Measurements from ENCODE around the gene ACTR1B. TPM values are rescaled to one million over a fixed set of nuclear protein-coding genes. Genes with fewer than 3 reads are reported as not detected.
"Not testable (repeated sequence)": the region's sequence is repeated elsewhere in the genome, so short reads cannot be mapped to it uniquely, and the experiment has no call there.

The ACTR1B gene
- total and polyA plus RNA-seq, 2 experiments from 2014 or later, result 18.1 to 56.3 TPM

- Histone ChIP-seq H4K20me1 (ENCODE audit: insufficient read depth, poor library complexity, severe bottlenecking) (no peaks in the 10 kb centered on the region), H3K27ac (no peak overlapping the region), H3K4me1 (ENCODE audit: insufficient read depth) (no peaks in the 10 kb centered on the region), H3K27me3 (no peaks in the 10 kb centered on the region), H3K79me2 (no peaks in the 10 kb centered on the region), H3K9me3 (ENCODE audit: low read depth) (no peaks in the 10 kb centered on the region), H2AFZ (no peak overlapping the region), H3K36me3 (replicated peaks; ENCODE audit: insufficient read depth, low read depth) (no peaks in the 10 kb centered on the region), H3K4me2 (no peak overlapping the region), H3K9me2 (replicated peaks; ENCODE audit: insufficient read depth) (no peaks in the 10 kb centered on the region), H3K4me3 (no peak overlapping the region)
- 53% methylated on average over 5 of the region's 5 CpGs for WGBS (ENCODE audit: low lambda C conversion rate, missing lambda C conversion rate)
- TF ChIP-seq EZH2phosphoT487 (IDR thresholded peaks at IDR 0.05; ENCODE audit: low read depth, severe bottlenecking, unreplicated experiment), result no peak
- TF ChIP-seq CTCF (IDR thresholded peaks at IDR 0.05; ENCODE audit: poor library complexity), result no peak
- TF ChIP-seq EZH2 (IDR thresholded peaks at IDR 0.05; ENCODE audit: borderline replicate concordance), result no peak
- DNase-seq (ENCODE audit: low spot score), result no peak
Observed at GRCh38 chr2:97675430-97676113, 11.7 kb upstream of the ACTR1B start.

- Histone ChIP-seq H3K79me2 (no peaks in the 10 kb centered on the region), H4K20me1 (ENCODE audit: insufficient read depth, poor library complexity, severe bottlenecking) (no peaks in the 10 kb centered on the region), H3K9me3 (ENCODE audit: low read depth) (no peaks in the 10 kb centered on the region), H3K27me3 (no peaks in the 10 kb centered on the region), H3K9me2 (replicated peaks; ENCODE audit: insufficient read depth) (no peaks in the 10 kb centered on the region), H3K27ac (no peak overlapping the region), H3K4me2 (no peak overlapping the region), H3K4me3 (no peak overlapping the region), H3K36me3 (replicated peaks; ENCODE audit: insufficient read depth, low read depth) (no peaks in the 10 kb centered on the region), H3K4me1 (ENCODE audit: insufficient read depth) (no peaks in the 10 kb centered on the region), H2AFZ (no peak overlapping the region)
- TF ChIP-seq CTCF (IDR thresholded peaks at IDR 0.05; ENCODE audit: poor library complexity), result no peak
- no peak for TF ChIP-seq EZH2phosphoT487 (IDR thresholded peaks at IDR 0.05; ENCODE audit: low read depth, severe bottlenecking, unreplicated experiment)
- no peak for TF ChIP-seq EZH2 (IDR thresholded peaks at IDR 0.05; ENCODE audit: borderline replicate concordance)
- 78% methylated on average over 8 of the region's 8 CpGs for WGBS (ENCODE audit: low lambda C conversion rate, missing lambda C conversion rate)
- DNase-seq (ENCODE audit: low spot score), result no peak
Observed at GRCh38 chr2:97673915-97674283, 10.1 kb upstream of the ACTR1B start.

- WGBS (ENCODE audit: low lambda C conversion rate, missing lambda C conversion rate), result 92% methylated on average over 9 of the region's 9 CpGs
- no peaks in the 10 kb centered on the region for H3K79me2 ChIP-seq
- TF ChIP-seq EZH2 (IDR thresholded peaks at IDR 0.05; ENCODE audit: borderline replicate concordance) (no peak), EZH2phosphoT487 (IDR thresholded peaks at IDR 0.05; ENCODE audit: low read depth, severe bottlenecking, unreplicated experiment) (no peak), CTCF (IDR thresholded peaks at IDR 0.05; ENCODE audit: poor library complexity) (no peak)
- H4K20me1 ChIP-seq (ENCODE audit: insufficient read depth, poor library complexity, severe bottlenecking), result no peaks in the 10 kb centered on the region
- no peaks in the 10 kb centered on the region for H3K9me2 ChIP-seq (replicated peaks; ENCODE audit: insufficient read depth)
- no peak overlapping the region for H3K4me2 ChIP-seq
- no peak for DNase-seq (ENCODE audit: low spot score)
- no peak overlapping the region for H3K27ac ChIP-seq
- H3K36me3 ChIP-seq (replicated peaks; ENCODE audit: insufficient read depth, low read depth), result no peaks in the 10 kb centered on the region
- no peaks in the 10 kb centered on the region for H3K9me3 ChIP-seq (ENCODE audit: low read depth)
- no peaks in the 10 kb centered on the region for H3K27me3 ChIP-seq
- H3K4me1 ChIP-seq (ENCODE audit: insufficient read depth), result no peaks in the 10 kb centered on the region
- no peak overlapping the region for H2AFZ ChIP-seq
- no peak overlapping the region for H3K4me3 ChIP-seq
Observed at GRCh38 chr2:97673182-97673914, 9.5 kb upstream of the ACTR1B start.

- not testable (repeated sequence) for H3K27me3 ChIP-seq; H3K79me2 ChIP-seq; H3K4me1 ChIP-seq (ENCODE audit: insufficient read depth); H3K27ac ChIP-seq; H3K9me3 ChIP-seq (ENCODE audit: low read depth); H2AFZ ChIP-seq; H3K4me3 ChIP-seq; H3K4me2 ChIP-seq; H3K36me3 ChIP-seq (replicated peaks; ENCODE audit: insufficient read depth, low read depth); DNase-seq (ENCODE audit: low spot score); H4K20me1 ChIP-seq (ENCODE audit: insufficient read depth, poor library complexity, severe bottlenecking); H3K9me2 ChIP-seq (replicated peaks; ENCODE audit: insufficient read depth)
- WGBS (ENCODE audit: low lambda C conversion rate, missing lambda C conversion rate), result 85% methylated on average over 6 of the region's 6 CpGs
Observed at GRCh38 chr2:97672606-97673140, 8.8 kb upstream of the ACTR1B start.

Measured in hepatocyte (in vitro differentiated cells).